Progenitor cell of endocrine pancreas (in vitro differentiated cells): ENCODE results near the gene OR1I1. TPM values are rescaled to one million over a fixed set of nuclear protein-coding genes. Genes with fewer than 3 reads are reported as not detected.
"Not testable (repeated sequence)": the region's sequence is repeated elsewhere in the genome, so short reads cannot be mapped to it uniquely, and the experiment has no call there.

Experiments
- DNase-seq: peaks from one replicate; pipeline ENCODE4 v3.0.0; 2021; ENCODE audit warnings: low spot score; ENCODE audit not compliant: unreplicated experiment
- H3K27ac Mint-ChIP-seq: 2 replicates; pipeline ENCODE4 v1.8.0; 2021; ENCODE audit warnings: mild to moderate bottlenecking, moderate library complexity, mixed read lengths
- H3K27me3 Mint-ChIP-seq: 2 replicates; pipeline ENCODE4 v1.8.0; 2021; ENCODE audit warnings: mixed read lengths
- H3K36me3 Mint-ChIP-seq: 2 replicates; pipeline ENCODE4 v1.8.0; 2022; ENCODE audit warnings: mixed read lengths; ENCODE audit not compliant: insufficient read depth
- H3K4me1 Mint-ChIP-seq: 2 replicates; pipeline ENCODE4 v1.8.0; 2021; ENCODE audit warnings: low read depth, mixed read lengths
- H3K4me3 Mint-ChIP-seq: 2 replicates; pipeline ENCODE4 v1.8.0; 2021; ENCODE audit warnings: low read depth, mild to moderate bottlenecking, moderate library complexity, mixed read lengths
- H3K9me3 Mint-ChIP-seq: 2 replicates; pipeline ENCODE4 v1.8.0; 2021; ENCODE audit warnings: low read depth, mixed read lengths
- CTCF ChIP-seq: fragments of 200-600 bp; sonication (generic); IDR thresholded peaks from one replicate; pipeline ENCODE4 v1.5.0; 2021; ENCODE audit warnings: antibody characterized with exemption, mild to moderate bottlenecking; ENCODE audit not compliant: unreplicated experiment
- total RNA-seq: library from RNA; stranded (reverse); gene quantifications from 2 replicates; pipeline ENCODE4 v1.2.1, GENCODE V29; 2021

The OR1I1 gene
- total RNA-seq, 1 donor from 2014 or later, result not detected

- TF ChIP-seq CTCF, result no peak
- no peaks in the 10 kb centered on the region for H3K9me3 Mint-ChIP-seq
- peaks cover 33% of the 10 kb centered on the region for H3K27me3 Mint-ChIP-seq
These were observed 5.2 kb downstream of the OR1I1 start for GRCh38 chr19:15087182-15087581.

GRCh38 chr19:15091918-15092753 lies 10.1 kb downstream of the OR1I1 start:
- no peak for DNase-seq
- no peaks in the 10 kb centered on the region for H3K4me1 Mint-ChIP-seq
- H3K27me3 Mint-ChIP-seq, result peaks cover 20% of the 10 kb centered on the region
- H3K36me3 Mint-ChIP-seq, result no peaks in the 10 kb centered on the region
- H3K27ac Mint-ChIP-seq, result no peak overlapping the region
- H3K4me3 Mint-ChIP-seq, result no peak overlapping the region
- H3K9me3 Mint-ChIP-seq, result no peaks in the 10 kb centered on the region
- TF ChIP-seq CTCF, result peak; percentile 69

More at GRCh38 chr19:15087182-15087581, 5.2 kb downstream of the OR1I1 start:
- no peak for DNase-seq
- Mint-ChIP-seq H3K4me3 (no peak overlapping the region), H3K36me3 (no peaks in the 10 kb centered on the region), H3K4me1 (no peaks in the 10 kb centered on the region), H3K27ac (no peak overlapping the region)

GRCh38 chr19:15093001-15093400 lies 11.0 kb downstream of the OR1I1 start:
- Mint-ChIP-seq H3K36me3 (no peaks in the 10 kb centered on the region), H3K4me1 (no peaks in the 10 kb centered on the region), H3K27ac (no peak overlapping the region), H3K9me3 (no peaks in the 10 kb centered on the region), H3K27me3 (peaks cover 12% of the 10 kb centered on the region), H3K4me3 (no peak overlapping the region)
- no peak for DNase-seq
- TF ChIP-seq CTCF, result no peak

- Mint-ChIP-seq H3K36me3 (no peaks in the 10 kb centered on the region), H3K27ac (no peak overlapping the region), H3K9me3 (no peaks in the 10 kb centered on the region), H3K27me3 (peaks cover 8% of the 10 kb centered on the region), H3K4me1 (no peaks in the 10 kb centered on the region), H3K4me3 (no peak overlapping the region)
- no peak for TF ChIP-seq CTCF
- no peak for DNase-seq
These were observed 14.2 kb downstream of the OR1I1 start for GRCh38 chr19:15096223-15096622.

- H3K4me3 Mint-ChIP-seq, result not testable (repeated sequence)
These were observed 16.0 kb downstream of the OR1I1 start for GRCh38 chr19:15097980-15098379.

GRCh38 chr19:15098460-15098859 lies 16.4 kb downstream of the OR1I1 start:
- no peak overlapping the region for H3K27ac Mint-ChIP-seq
- H3K9me3 Mint-ChIP-seq, result peaks cover 4% of the 10 kb centered on the region
- H3K36me3 Mint-ChIP-seq, result no peaks in the 10 kb centered on the region

More at GRCh38 chr19:15097980-15098379, 16.0 kb downstream of the OR1I1 start:
- H3K4me1 Mint-ChIP-seq, DNase-seq, H3K27ac Mint-ChIP-seq, H3K9me3 Mint-ChIP-seq, H3K36me3 Mint-ChIP-seq, H3K27me3 Mint-ChIP-seq: not testable (repeated sequence)

More at GRCh38 chr19:15098460-15098859, 16.4 kb downstream of the OR1I1 start:
- H3K27me3 Mint-ChIP-seq, result peaks cover 9% of the 10 kb centered on the region
- no peak overlapping the region for H3K4me3 Mint-ChIP-seq
- no peak for TF ChIP-seq CTCF
- no peak for DNase-seq
- H3K4me1 Mint-ChIP-seq, result no peaks in the 10 kb centered on the region
